Endothelial cell of umbilical vein (primary cell): ENCODE measurements around the gene NOTCH2. TPM values are rescaled to one million over a fixed set of nuclear protein-coding genes. Genes with fewer than 3 reads are reported as not detected.

ENCODE experiments used
- BruUV-seq: library from RNA; stranded (reverse); fragments of 400-500 nt; replicated peaks from 2 replicates; lab custom pipeline; 2021; lab: Mats Ljungman, UMichigan
- CTCF ChIA-PET: fragments of 300-600, 350-600 bp; sonication (Branson Sonifier 250); formaldehyde crosslinking; loops from one replicate; lab custom pipeline; 2021; ENCODE audit warnings: antibody characterized with exemption, inconsistent platforms; lab: Charles Lee
- POLR2A ChIA-PET: fragments of 300-600, 350-600 bp; sonication (Branson Sonifier 250); formaldehyde crosslinking; loops from one replicate; lab custom pipeline; 2021; ENCODE audit warnings: antibody characterized with exemption, inconsistent platforms; lab: Charles Lee
- DNase-seq: peaks from one replicate; pipeline ENCODE4 v3.0.0-alpha.2; 2011; ENCODE audit warnings: low read depth, low spot score
- FAIRE-seq: peaks from 2 replicates; lab custom pipeline; 2011; peaks lifted over from hg19 to GRCh38; lab: Jason Lieb, UNC
- H2AFZ ChIP-seq: 2 replicates; pipeline ENCODE4 v1.6.0; 2012; ENCODE audit warnings: low read depth, low read length, control low read depth, inconsistent platforms
- H3K27ac ChIP-seq: 2 replicates; pipeline ENCODE4 v1.5.1; 2011; ENCODE audit warnings: low read depth, mild to moderate bottlenecking, control low read depth, low read length, moderate library complexity; ENCODE audit not compliant: insufficient read depth
- H3K27me3 ChIP-seq, 2 experiments: 2 replicates each; pipeline versions ENCODE4 v1.6.0 to v1.6.1; 2011; ENCODE audit warnings: low read length in 2 of 2, mixed read lengths in 1 of 2; ENCODE audit not compliant: control insufficient read depth in 2 of 2, insufficient read depth in 2 of 2
- H3K36me3 ChIP-seq, 2 experiments: 2 replicates in 1 of 2; 3 replicates in 1 of 2; pipeline ENCODE4 v1.5.1; 2011; ENCODE audit warnings: low read length in 2 of 2, mild to moderate bottlenecking in 1 of 2, moderate library complexity in 1 of 2; ENCODE audit not compliant: control insufficient read depth in 2 of 2, insufficient read depth in 2 of 2; ENCODE audit errors: extremely low read depth in 1 of 2
- H3K4me1 ChIP-seq: 3 replicates; pipeline ENCODE4 v1.5.1; 2011; ENCODE audit warnings: mild to moderate bottlenecking, low read length; ENCODE audit not compliant: control insufficient read depth, insufficient read depth; ENCODE audit errors: extremely low read depth
- H3K4me2 ChIP-seq: 2 replicates; pipeline ENCODE4 v1.6.1; 2011; ENCODE audit warnings: low read length, control low read depth, mixed read lengths; ENCODE audit not compliant: insufficient read depth
- H3K4me3 ChIP-seq, 3 experiments: fragments of 200-600 bp in 1 of 3; sonication (generic), shearing (Covaris generic) in 1 of 3; replicated peaks in 1 of 3; 2 replicates each; pipeline ENCODE4 v1.5.1; 2011 to 2016; ENCODE audit warnings: control low read depth in 3 of 3, low read length in 3 of 3, mild to moderate bottlenecking in 2 of 3, inconsistent platforms in 1 of 3, low read depth in 1 of 3, moderate library complexity in 1 of 3; ENCODE audit not compliant: insufficient read depth in 1 of 3
- H3K79me2 ChIP-seq: 2 replicates; pipeline ENCODE4 v1.6.0; 2012; ENCODE audit warnings: low read length, inconsistent platforms; ENCODE audit not compliant: control insufficient read depth, insufficient read depth
- H3K9ac ChIP-seq: replicated peaks from 2 replicates; pipeline ENCODE3; 2011; ENCODE audit warnings: low read length, control low read depth; ENCODE audit not compliant: insufficient read depth; ENCODE audit errors: extremely low read depth
- H3K9me1 ChIP-seq: replicated peaks from 3 replicates; pipeline ENCODE4 v1.6.0; 2011; ENCODE audit warnings: mild to moderate bottlenecking, low read length; ENCODE audit not compliant: control insufficient read depth, insufficient read depth; ENCODE audit errors: extremely low read depth
- H3K9me3 ChIP-seq: replicated peaks from 2 replicates; pipeline ENCODE4 v1.5.1; 2012; ENCODE audit warnings: low read length, inconsistent platforms; ENCODE audit not compliant: control insufficient read depth, insufficient read depth
- H4K20me1 ChIP-seq: replicated peaks from 2 replicates; pipeline ENCODE3; 2011; ENCODE audit warnings: mild to moderate bottlenecking, low read length; ENCODE audit not compliant: control insufficient read depth, insufficient read depth; ENCODE audit errors: extremely low read depth
- CTCF ChIP-seq, 2 donors: IDR thresholded peaks; 1 replicate in 1 of 2; 2 replicates in 1 of 2; pipeline ENCODE4 v1.5.1; 2011; ENCODE audit warnings: low read length in 2 of 2, mild to moderate bottlenecking in 2 of 2, moderate library complexity in 2 of 2, control low read depth in 1 of 2, inconsistent platforms in 1 of 2, low read depth in 1 of 2; ENCODE audit not compliant: insufficient read depth in 1 of 2; ENCODE audit errors: extremely low read depth in 1 of 2
- EZH2 ChIP-seq: IDR thresholded peaks from 2 replicates; pipeline ENCODE4 v1.6.1; 2012; ENCODE audit warnings: borderline replicate concordance, low read depth, mild to moderate bottlenecking, moderate library complexity, low read length, inconsistent platforms; ENCODE audit not compliant: severe bottlenecking
- FOS ChIP-seq: IDR thresholded peaks from 2 replicates; pipeline ENCODE4 v1.6.1; 2011; ENCODE audit warnings: mild to moderate bottlenecking, low read length, moderate library complexity, borderline replicate concordance; ENCODE audit not compliant: insufficient read depth
- GATA2 ChIP-seq: IDR thresholded peaks from 2 replicates; pipeline ENCODE4 v1.7.0; 2011; ENCODE audit warnings: low read depth, mild to moderate bottlenecking, moderate library complexity, mixed read lengths, low read length; ENCODE audit not compliant: insufficient read length, insufficient read depth
- JUN ChIP-seq: IDR thresholded peaks from 2 replicates; pipeline ENCODE4 v1.6.1; 2011; ENCODE audit warnings: borderline replicate concordance, low read depth; ENCODE audit not compliant: insufficient read length, insufficient read depth
- MAX ChIP-seq: IDR thresholded peaks from 2 replicates; pipeline ENCODE4 v1.6.1; 2011; ENCODE audit not compliant: insufficient read depth, insufficient read length
- MYC ChIP-seq: IDR thresholded peaks from one replicate; pipeline ENCODE4 v1.6.1; 2011; ENCODE audit warnings: mild to moderate bottlenecking, low read depth, low read length
- POLR2A ChIP-seq: IDR thresholded peaks from 2 replicates; pipeline ENCODE4 v1.6.1; 2012; ENCODE audit warnings: low read depth, mild to moderate bottlenecking, control low read depth, low read length
- POLR2AphosphoS5 ChIP-seq: IDR thresholded peaks from 2 replicates; pipeline ENCODE4 v1.6.1; 2012; ENCODE audit warnings: low read depth, mild to moderate bottlenecking, control low read depth, low read length, moderate library complexity; ENCODE audit not compliant: insufficient read depth
- dilution Hi-C: fragments of 300-500 bp; cut with MboI; formaldehyde crosslinking; loops from one replicate; pipeline ENCODE4 v1.15.0; 2019; ENCODE audit warnings: low sequenced_read_pairs; ENCODE audit not compliant: extremely low pct_ligation_motif_present
- intact Hi-C: fragments of 100-400 bp; cut with micrococcal nuclease; formaldehyde crosslinking; loops from one replicate; pipeline ENCODE4 v1.10.0; 2022
- polyA plus RNA-seq, 4 experiments: library from polyadenylated mRNA; depleted of rRNA in 3 of 4; stranded (reverse) in 3 of 4; unstranded in 1 of 4; fragments of >200 nt; gene quantifications; 2 replicates each; pipeline versions ENCODE4 v1.2.1 to v1.2.3, GENCODE V29; 2011 to 2012; ENCODE audit warnings: missing spikeins in 1 of 4
- total RNA-seq: library from RNA; stranded (reverse); gene quantifications from 2 replicates; pipeline ENCODE4 v1.2.3, GENCODE V29; 2021

The NOTCH2 gene
- total and polyA plus RNA-seq, 2 donors (not counting 3 experiments of a cell fraction or from before 2014, with no cell fraction given): 14.3 to 49.1 TPM

- Histone ChIP-seq H3K4me2 (no peak overlapping the region), H2AFZ (no peak overlapping the region), H3K9me1 (no peaks in the 10 kb centered on the region), H3K27ac (no peak overlapping the region), H4K20me1 (no peaks in the 10 kb centered on the region), H3K4me3 (no peak overlapping the region), H3K79me2 (no peaks in the 10 kb centered on the region), H3K27me3 (no peaks in the 10 kb centered on the region), H3K4me1 (no peaks in the 10 kb centered on the region), H3K9me3 (no peaks in the 10 kb centered on the region), H3K9ac (no peak overlapping the region), H3K36me3 (peaks cover 3 to 7% of the 10 kb centered on the region in 2 experiments)
- dilution Hi-C loops (no loop called here), intact Hi-C loops (no loop called here)
- FAIRE-seq: no peak
- no TSS peak for BruUV-seq
- ChIA-PET CTCF (no interaction called here), POLR2A (no interaction called here)
- TF ChIP-seq POLR2AphosphoS5: no peak
- TF ChIP-seq EZH2: no peak
- no peak for TF ChIP-seq MYC
- no peak for TF ChIP-seq FOS
- no peak for TF ChIP-seq GATA2
- TF ChIP-seq CTCF (IDR thresholded peaks at IDR 0.05; ENCODE audit: extremely low read depth in 1 of 2, insufficient read depth in 1 of 2, low read depth in 1 of 2, low read length in 2 of 2): no peak
- no peak for TF ChIP-seq MAX
- TF ChIP-seq JUN: no peak
- TF ChIP-seq POLR2A: no peak
- no peak for DNase-seq
These were observed 117.0 kb downstream of the NOTCH2 start for GRCh38 chr1:119952496-119952895.
